CD14-positive monocyte (primary cell): ENCODE results near the gene RAB11B. TPM values are rescaled to one million over a fixed set of nuclear protein-coding genes. Genes with fewer than 3 reads are reported as not detected.

Source experiments
- DNase-seq, 3 donors: peaks; one replicate each; pipeline ENCODE4 v3.0.0-alpha.2; 2011 to 2022
- H2AFZ ChIP-seq: 2 replicates; pipeline ENCODE4 v1.6.0; 2012; ENCODE audit warnings: mild to moderate bottlenecking, low read depth, low read length, inconsistent platforms; ENCODE audit not compliant: insufficient read depth, poor library complexity, severe bottlenecking
- H3K27ac ChIP-seq, 2 donors: 1 replicate in 1 of 2; 2 replicates in 1 of 2; pipeline ENCODE4 v1.5.1; 2012 to 2013; ENCODE audit warnings: low read length in 2 of 2, control low read depth in 1 of 2, inconsistent platforms in 1 of 2, low read depth in 1 of 2, mild to moderate bottlenecking in 1 of 2
- H3K27me3 ChIP-seq, 2 donors: one replicate each; pipeline versions ENCODE4 v1.6.0 to v1.6.1; 2011 to 2013; ENCODE audit warnings: low read length in 2 of 2; ENCODE audit not compliant: control insufficient read depth in 2 of 2, insufficient read depth in 2 of 2
- H3K36me3 ChIP-seq, 2 donors: replicated peaks in 1 of 2; 1 replicate in 1 of 2; 2 replicates in 1 of 2; pipeline versions ENCODE4 v1.5.1 to v1.6.1; 2012 to 2013; ENCODE audit warnings: low read length in 2 of 2, control low read depth in 1 of 2, inconsistent platforms in 1 of 2, mild to moderate bottlenecking in 1 of 2; ENCODE audit not compliant: insufficient read depth in 2 of 2, control insufficient read depth in 1 of 2
- H3K4me1 ChIP-seq, 2 donors: 1 replicate in 1 of 2; 2 replicates in 1 of 2; pipeline versions ENCODE4 v1.5.1 to v1.6.1; 2012 to 2013; ENCODE audit warnings: low read length in 2 of 2, control low read depth in 1 of 2, inconsistent platforms in 1 of 2, mild to moderate bottlenecking in 1 of 2, moderate library complexity in 1 of 2; ENCODE audit not compliant: insufficient read depth in 2 of 2, control insufficient read depth in 1 of 2
- H3K4me2 ChIP-seq: replicated peaks from 2 replicates; pipeline ENCODE3; 2012; ENCODE audit warnings: low read length, moderate library complexity, mild to moderate bottlenecking; ENCODE audit not compliant: poor library complexity, severe bottlenecking; ENCODE audit errors: extremely low read depth
- H3K4me3 ChIP-seq, 3 experiments: fragments of 200-600 bp in 1 of 3; sonication (generic) in 1 of 3; replicated peaks in 1 of 3; 1 replicate in 2 of 3; 2 replicates in 1 of 3; pipeline ENCODE4 v1.5.1; 2011 to 2013; ENCODE audit warnings: low read length in 3 of 3, mild to moderate bottlenecking in 3 of 3, control low read depth in 2 of 3, low read depth in 2 of 3, inconsistent platforms in 1 of 3, moderate library complexity in 1 of 3
- H3K79me2 ChIP-seq: 2 replicates; pipeline ENCODE4 v1.6.0; 2012; ENCODE audit warnings: mild to moderate bottlenecking, control low read depth, inconsistent platforms, low read length, moderate library complexity; ENCODE audit not compliant: insufficient read depth
- H3K9ac ChIP-seq: 2 replicates; pipeline ENCODE4 v1.6.0; 2017; ENCODE audit warnings: low read length, mild to moderate bottlenecking; ENCODE audit not compliant: insufficient read depth, poor library complexity, severe bottlenecking
- H3K9me3 ChIP-seq, 2 donors: replicated peaks in 1 of 2; 1 replicate in 1 of 2; 2 replicates in 1 of 2; pipeline versions ENCODE4 v1.5.1 to v1.6.1; 2012 to 2013; ENCODE audit warnings: low read length in 2 of 2, control low read depth in 1 of 2; ENCODE audit not compliant: control insufficient read depth in 1 of 2, insufficient read depth in 1 of 2
- H4K20me1 ChIP-seq: 2 replicates; pipeline ENCODE4 v1.6.0; 2012; ENCODE audit warnings: mild to moderate bottlenecking, low read length, control low read depth, moderate library complexity; ENCODE audit not compliant: insufficient read depth
- H3K27ac Mint-ChIP-seq, 7 donors: one replicate each; pipeline ENCODE4 v1.8.0; 2020; ENCODE audit warnings: mild to moderate bottlenecking in 7 of 7, mixed read lengths in 7 of 7, moderate library complexity in 6 of 7, inconsistent platforms in 2 of 7
- H3K27me3 Mint-ChIP-seq, 3 donors: one replicate each; pipeline ENCODE4 v1.8.0; 2021 to 2022; ENCODE audit warnings: low read depth in 3 of 3, mild to moderate bottlenecking in 3 of 3, mixed read lengths in 3 of 3, moderate library complexity in 3 of 3, inconsistent platforms in 1 of 3
- H3K36me3 Mint-ChIP-seq, 2 donors: one replicate each; pipeline ENCODE4 v1.8.0; 2020; ENCODE audit warnings: mixed read lengths in 2 of 2, inconsistent platforms in 1 of 2, mild to moderate bottlenecking in 1 of 2
- H3K4me1 Mint-ChIP-seq: one replicate; pipeline ENCODE4 v1.8.0; 2020; ENCODE audit warnings: mild to moderate bottlenecking, mixed read lengths
- H3K4me3 Mint-ChIP-seq, 2 donors: one replicate each; pipeline ENCODE4 v1.8.0; 2020; ENCODE audit warnings: mild to moderate bottlenecking in 2 of 2, mixed read lengths in 2 of 2, moderate library complexity in 1 of 2
- H3K9me3 Mint-ChIP-seq, 7 donors: one replicate each; pipeline ENCODE4 v1.8.0; 2020 to 2022; ENCODE audit warnings: mixed read lengths in 7 of 7, mild to moderate bottlenecking in 6 of 7, moderate library complexity in 6 of 7, inconsistent platforms in 2 of 7
- WGBS: methylation state at CpG from one replicate; pipeline ENCODE4 v1.1.5; 2013; ENCODE audit warnings: missing lambda C conversion rate; ENCODE audit not compliant: insufficient coverage; 5-methylcytosine and 5-hydroxymethylcytosine counted together
- intact Hi-C, 2 donors: fragments of 100-400 bp; cut with micrococcal nuclease; formaldehyde crosslinking; loops; one replicate each; pipeline versions ENCODE4 v1.15.0 to v1.15.1; 2023
- polyA plus RNA-seq, 3 donors: library from polyadenylated mRNA; depleted of rRNA in 1 of 3; unstranded in 2 of 3; stranded (reverse) in 1 of 3; fragments of 300-500 nt in 2 of 3; fragments of >200 nt in 1 of 3; fragmentation: Illumina TruSeq in 2 of 3; gene quantifications; 1 replicate in 2 of 3; 2 replicates in 1 of 3; pipeline ENCODE4 v1.2.3, GENCODE V29; 2012 to 2021
- TF ChIP-seq, protein P1 (sequence below): fragments of 200-600 bp; IDR thresholded peaks from one replicate; pipeline ENCODE4 v1.8.0; 2022; ENCODE audit warnings: antibody characterized with exemption, mild to moderate bottlenecking

The RAB11B gene
- polyA plus RNA-seq, 3 donors = 36.5 to 128 (median 45.4) TPM

GRCh38 chr19:8403098-8403819 lies 13.1 kb downstream of the RAB11B start:
- DNase-seq = no peak
- H3K4me3 ChIP-seq = no peak overlapping the region
- no peak overlapping the region for H3K27ac ChIP-seq
- TF ChIP-seq, protein P1, sequence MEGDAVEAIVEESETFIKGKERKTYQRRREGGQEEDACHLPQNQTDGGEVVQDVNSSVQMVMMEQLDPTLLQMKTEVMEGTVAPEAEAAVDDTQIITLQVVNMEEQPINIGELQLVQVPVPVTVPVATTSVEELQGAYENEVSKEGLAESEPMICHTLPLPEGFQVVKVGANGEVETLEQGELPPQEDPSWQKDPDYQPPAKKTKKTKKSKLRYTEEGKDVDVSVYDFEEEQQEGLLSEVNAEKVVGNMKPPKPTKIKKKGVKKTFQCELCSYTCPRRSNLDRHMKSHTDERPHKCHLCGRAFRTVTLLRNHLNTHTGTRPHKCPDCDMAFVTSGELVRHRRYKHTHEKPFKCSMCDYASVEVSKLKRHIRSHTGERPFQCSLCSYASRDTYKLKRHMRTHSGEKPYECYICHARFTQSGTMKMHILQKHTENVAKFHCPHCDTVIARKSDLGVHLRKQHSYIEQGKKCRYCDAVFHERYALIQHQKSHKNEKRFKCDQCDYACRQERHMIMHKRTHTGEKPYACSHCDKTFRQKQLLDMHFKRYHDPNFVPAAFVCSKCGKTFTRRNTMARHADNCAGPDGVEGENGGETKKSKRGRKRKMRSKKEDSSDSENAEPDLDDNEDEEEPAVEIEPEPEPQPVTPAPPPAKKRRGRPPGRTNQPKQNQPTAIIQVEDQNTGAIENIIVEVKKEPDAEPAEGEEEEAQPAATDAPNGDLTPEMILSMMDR = no peak
- Mint-ChIP-seq H3K27ac (peak overlapping the region in 1 of 7 donors; percentile 55), H3K4me3 (no peak overlapping the region), H3K9me3 (no peaks in the 10 kb centered on the region), H3K4me1 (no peaks in the 10 kb centered on the region), H3K27me3 (no peaks in the 10 kb centered on the region), H3K36me3 (peaks cover 46 to 66% of the 10 kb centered on the region in 2 donors)
- H3K4me1 ChIP-seq = no peaks in the 10 kb centered on the region
- H3K79me2 ChIP-seq = peaks cover 12% of the 10 kb centered on the region
- no peaks in the 10 kb centered on the region for H3K27me3 ChIP-seq
- WGBS = 96% methylated on average over 42 of the region's 44 CpGs
- H4K20me1 ChIP-seq = peaks cover 21% of the 10 kb centered on the region
- no peak overlapping the region for H3K4me2 ChIP-seq
- no peak overlapping the region for H3K9ac ChIP-seq
- H2AFZ ChIP-seq = no peak overlapping the region
- intact Hi-C loops = no loop called here
- H3K9me3 ChIP-seq = no peaks in the 10 kb centered on the region
- peaks cover 40 to 60% of the 10 kb centered on the region in 2 donors for H3K36me3 ChIP-seq

DNA sequence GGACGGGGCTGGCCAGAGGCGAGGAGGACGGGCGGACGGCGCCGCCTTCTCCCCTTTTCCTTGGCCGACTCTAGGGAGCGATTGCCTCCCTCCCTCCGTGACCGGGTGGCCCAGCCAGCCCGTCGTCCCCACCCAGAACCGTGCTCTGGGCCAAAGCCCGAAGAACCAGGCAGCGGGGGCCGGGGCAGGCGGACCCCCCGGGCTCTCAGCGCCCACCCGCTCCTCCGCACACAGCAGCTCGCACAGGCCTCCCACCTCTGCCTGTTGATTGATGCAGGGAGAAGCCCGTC lies 13.6 kb downstream of the RAB11B start:
- Mint-ChIP-seq H3K4me1 (no peaks in the 10 kb centered on the region), H3K27me3 (no peaks in the 10 kb centered on the region), H3K36me3 (peaks cover 45 to 62% of the 10 kb centered on the region in 2 donors), H3K27ac (no peak overlapping the region), H3K4me3 (no peak overlapping the region), H3K9me3 (no peaks in the 10 kb centered on the region)
- DNase-seq = no peak
- H3K27ac ChIP-seq = no peak overlapping the region
- intact Hi-C loops = no loop called here
- H4K20me1 ChIP-seq = peaks cover 16% of the 10 kb centered on the region
- peaks cover 40 to 57% of the 10 kb centered on the region in 2 donors for H3K36me3 ChIP-seq
- 96% methylated on average over 17 of the region's 24 CpGs for WGBS
- H3K4me2 ChIP-seq = no peak overlapping the region
- H3K9ac ChIP-seq = no peak overlapping the region
- TF ChIP-seq, protein P1 = no peak
- H3K79me2 ChIP-seq = peaks cover 9% of the 10 kb centered on the region
- H3K27me3 ChIP-seq = no peaks in the 10 kb centered on the region
- no peak overlapping the region for H2AFZ ChIP-seq
- no peak overlapping the region for H3K4me3 ChIP-seq
- no peaks in the 10 kb centered on the region for H3K4me1 ChIP-seq
- no peaks in the 10 kb centered on the region for H3K9me3 ChIP-seq
